GM03348 (cell line): ENCODE measurements around the gene KRT32.
"Not testable (repeated sequence)": the region's sequence is repeated elsewhere in the genome, so short reads cannot be mapped to it uniquely, and the experiment has no call there.

Experiments used
- DNase-seq: peaks from one replicate; pipeline ENCODE4 v3.0.0; 2012; ENCODE audit warnings: low spot score

The KRT32 gene

DNA sequence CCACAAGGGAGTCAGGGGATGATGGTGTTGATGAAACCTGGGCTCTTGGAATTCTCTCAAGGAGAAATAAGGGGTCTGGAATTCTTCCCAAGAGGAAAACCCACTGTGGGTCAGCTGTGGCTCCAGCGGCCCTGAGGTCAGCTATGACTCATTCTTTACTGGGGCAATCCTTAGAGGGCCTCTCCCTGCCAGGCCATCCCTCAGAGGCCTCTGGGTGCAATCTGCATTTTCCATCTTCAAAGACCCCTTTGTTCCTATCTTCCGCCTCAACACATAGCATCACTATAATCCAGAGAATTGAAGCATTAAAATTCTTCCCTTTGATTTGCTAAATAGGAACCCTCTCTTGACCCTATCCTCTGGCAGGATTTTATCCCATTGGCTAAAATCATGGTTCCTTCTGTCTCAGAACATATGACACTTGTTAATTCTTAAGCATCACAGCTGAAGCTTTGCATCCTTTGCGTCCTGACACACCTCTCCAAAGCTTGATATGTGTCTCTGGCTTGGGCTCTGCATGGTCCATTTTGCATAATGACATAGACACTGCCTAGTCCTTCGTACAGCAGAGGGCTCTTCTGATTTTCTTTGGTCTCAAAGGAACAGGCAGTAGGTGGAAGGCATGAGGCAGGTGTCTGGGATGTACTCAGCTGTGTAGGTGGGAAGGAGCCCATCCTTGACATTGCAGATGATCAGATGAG lies 38.4 kb downstream of the KRT32 start:
- no peak for DNase-seq

DNA sequence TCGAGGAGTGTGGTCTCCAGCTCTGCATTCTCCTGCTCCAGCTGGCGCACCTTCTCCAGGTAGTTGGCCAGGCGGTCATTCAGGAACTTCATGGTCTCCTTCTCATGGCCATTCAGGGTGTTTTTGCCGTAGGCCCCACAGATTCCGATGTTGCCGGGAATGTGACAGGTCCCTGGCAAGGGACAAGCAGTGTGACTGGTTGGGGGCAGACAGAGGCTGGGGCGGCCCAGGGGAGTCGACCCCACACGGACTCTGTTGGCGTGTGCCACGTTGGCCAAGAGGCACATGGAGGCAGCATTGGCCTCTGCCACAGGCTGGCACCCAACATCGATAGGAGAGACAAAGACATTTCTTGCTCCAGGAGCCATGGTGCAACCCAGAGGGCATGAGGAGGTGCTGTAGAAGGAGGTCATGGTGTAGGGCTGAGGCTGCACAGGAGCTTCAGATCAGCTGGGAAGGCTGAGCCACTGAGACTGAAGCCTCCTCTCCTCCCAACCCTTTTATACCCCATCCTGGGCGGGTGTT lies 43.0 kb downstream of the KRT32 start, which contains the start of gene KRT37:
Gene KRT37, minus strand, starts transcription at position 475 of the 525 bp plus-strand sequence. Its CDS starts 62 bp downstream, at position 413.
- no peak for DNase-seq

DNA sequence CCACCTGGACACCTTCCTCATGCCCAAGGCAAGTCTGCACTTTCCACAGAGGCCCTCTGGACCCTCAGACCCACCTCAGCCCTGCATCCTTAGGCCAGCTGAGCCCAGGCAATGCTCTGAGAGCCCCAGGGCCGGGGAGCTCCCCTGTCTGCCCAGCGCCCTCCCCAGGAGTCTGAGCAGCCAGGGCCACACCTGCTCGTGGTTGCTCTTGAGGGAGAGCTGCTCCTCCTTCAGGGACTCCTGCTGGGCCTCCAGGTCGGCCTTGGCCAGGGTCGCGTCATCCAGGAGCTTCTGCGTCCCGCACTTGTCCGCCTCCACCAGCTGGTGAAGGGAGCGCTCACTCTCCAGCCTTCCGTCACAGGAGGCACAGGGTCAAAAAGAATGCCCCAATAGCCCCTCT lies 44.6 kb downstream of the KRT32 start:
- DNase-seq = not testable (repeated sequence)

DNA sequence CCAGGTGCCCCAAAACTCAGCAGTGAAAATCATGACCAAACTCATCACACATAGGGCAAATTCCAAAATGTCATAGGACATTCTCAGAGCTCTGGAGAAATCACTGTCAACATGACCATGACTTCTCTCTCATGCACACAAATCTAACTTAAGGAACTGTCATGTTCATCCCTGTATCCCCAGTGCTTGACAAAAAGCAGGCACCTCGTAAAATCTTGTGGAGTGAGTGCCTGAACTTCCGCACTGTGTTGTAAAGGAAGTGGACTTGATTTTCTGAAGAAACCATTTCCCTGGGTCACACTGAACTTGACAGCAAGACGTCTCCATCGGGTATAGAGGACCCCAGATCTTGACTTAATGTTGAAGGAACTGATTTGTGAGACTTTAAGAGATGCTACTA lies 45.6 kb downstream of the KRT32 start:
- no peak for DNase-seq

DNA sequence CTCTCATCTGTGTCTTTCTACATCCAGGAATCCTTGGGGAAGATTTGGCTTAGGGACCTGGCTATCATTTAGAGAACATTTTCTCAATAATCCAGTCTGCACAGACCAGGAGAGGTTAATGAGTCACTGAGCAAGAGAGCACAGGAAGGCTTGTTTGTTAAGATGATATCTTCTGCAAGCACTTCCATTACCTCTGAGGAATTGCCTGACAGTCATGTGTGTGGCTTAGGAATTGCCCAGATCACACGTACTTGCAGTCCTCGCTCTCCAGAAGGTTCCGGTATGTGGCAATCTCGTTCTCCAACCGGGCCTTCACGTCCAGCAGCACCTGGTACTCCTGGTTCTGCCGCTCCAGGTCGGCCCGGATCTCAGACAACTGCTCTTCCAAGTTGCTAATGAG lies 46.1 kb downstream of the KRT32 start:
- peak; percentile 43 for DNase-seq

DNA sequence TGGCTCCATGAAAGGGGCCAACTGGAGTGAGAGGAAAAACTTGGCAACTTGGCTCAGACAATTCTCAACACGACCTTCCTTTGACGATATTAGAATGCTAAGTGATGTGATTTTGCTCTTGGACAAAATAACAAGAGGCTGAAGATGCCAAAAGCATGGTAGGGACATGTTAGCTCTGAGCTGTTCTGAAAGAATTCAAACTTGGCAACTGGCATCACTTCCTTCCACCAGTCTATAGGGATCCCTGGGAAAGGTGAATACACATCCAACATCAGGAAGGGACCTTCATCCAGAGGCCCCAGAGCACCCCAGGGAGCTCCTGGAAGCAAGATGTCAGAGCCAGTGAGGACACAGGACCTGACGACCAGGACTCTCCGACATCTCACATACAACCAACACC lies 47.1 kb downstream of the KRT32 start:
- DNase-seq = peak; percentile 59

DNA sequence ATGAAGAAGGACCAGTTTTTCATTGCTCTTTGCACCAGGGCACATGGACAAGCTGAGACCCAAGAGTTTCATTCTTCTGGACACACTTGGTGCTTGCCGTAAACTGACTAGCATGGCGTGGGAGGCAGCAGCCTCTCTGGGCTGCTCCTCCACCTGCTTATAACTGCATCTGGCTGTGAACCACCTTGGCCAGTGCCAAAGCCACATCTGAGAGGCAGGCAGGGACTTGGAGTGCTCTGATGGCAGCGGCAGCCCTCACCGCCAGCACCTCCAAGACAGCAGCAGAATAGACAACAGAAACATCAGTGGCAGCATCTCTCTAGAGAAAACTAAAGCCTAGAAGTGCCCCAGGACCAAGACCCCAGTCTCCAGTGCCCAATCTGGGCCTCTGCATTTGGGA lies 47.5 kb downstream of the KRT32 start:
- no peak for DNase-seq

DNA sequence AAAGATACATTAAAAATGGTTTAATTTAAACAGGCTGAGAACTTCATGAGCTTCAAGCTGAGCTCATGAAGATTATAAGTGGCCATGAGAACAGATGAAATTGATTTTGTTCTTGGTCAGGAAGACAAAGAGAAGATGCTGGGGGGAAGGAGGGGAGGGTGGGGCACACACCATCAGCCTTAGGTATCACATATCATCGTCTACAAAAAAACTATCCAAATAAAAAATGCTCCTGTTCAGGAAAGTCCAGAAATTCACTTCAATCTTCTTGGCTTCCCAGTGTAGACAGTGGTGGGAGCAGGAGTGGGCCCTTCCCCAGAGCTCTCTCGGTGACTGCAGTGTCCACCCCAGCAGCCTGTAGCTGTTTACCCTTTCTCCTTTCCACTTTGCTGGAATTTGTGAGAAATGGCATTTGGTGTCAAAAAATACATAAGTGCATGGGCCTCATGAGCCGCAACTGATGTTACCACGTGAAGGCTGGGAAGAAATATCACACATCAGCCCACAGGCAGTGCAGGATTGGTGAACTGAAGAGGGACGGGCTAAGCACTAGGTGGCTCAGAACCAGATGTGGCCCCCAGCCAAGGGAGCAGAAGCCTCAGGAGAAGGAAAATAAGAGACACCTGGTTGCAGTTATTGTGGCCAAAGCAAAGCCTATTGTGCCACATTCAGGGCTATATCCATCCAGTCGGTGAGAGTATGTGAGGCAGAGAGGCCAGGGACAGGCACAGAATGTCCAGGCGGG lies 48.9 kb downstream of the KRT32 start:
- no peak for DNase-seq

DNA sequence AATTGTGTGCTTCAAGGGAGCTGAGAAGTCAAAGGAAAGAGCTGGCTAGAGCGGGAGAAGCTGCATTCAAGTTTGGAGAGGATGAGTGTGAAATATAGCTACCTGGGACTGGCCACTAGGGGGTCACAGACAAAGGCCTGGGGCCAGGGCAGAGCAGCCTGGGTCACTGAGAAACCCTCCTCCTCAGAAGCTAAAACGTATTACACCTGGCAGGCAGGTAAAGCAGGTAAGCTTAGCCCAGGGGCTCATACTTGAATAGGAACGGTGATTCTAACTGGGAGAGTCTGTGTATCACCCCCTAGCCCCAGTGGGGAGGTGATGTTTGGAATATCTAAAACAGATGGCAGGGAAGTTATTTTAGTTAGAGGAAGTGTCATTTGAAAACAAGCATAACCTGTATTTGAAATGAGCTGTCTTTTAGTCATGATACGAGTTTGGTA lies 49.6 kb downstream of the KRT32 start:
- no peak for DNase-seq

DNA sequence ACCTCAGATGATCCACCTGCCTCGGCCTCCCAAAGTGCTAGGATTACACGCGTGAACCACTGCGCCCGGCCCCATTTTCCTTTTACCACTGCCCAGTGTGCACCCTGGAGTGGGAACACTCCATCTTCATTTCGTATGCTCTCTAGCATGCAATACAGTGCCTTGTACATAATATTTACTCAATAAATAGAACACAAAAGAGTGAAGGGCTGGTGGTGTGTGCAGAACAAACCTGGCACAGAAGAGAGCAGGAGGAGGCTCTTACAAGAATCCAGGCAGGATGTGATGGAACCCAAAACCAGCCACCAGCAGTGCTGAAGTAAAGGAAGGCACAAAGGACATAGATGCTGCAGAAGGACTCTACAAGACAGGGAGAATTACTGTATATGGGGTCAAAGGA lies 50.1 kb downstream of the KRT32 start:
- no peak for DNase-seq

DNA sequence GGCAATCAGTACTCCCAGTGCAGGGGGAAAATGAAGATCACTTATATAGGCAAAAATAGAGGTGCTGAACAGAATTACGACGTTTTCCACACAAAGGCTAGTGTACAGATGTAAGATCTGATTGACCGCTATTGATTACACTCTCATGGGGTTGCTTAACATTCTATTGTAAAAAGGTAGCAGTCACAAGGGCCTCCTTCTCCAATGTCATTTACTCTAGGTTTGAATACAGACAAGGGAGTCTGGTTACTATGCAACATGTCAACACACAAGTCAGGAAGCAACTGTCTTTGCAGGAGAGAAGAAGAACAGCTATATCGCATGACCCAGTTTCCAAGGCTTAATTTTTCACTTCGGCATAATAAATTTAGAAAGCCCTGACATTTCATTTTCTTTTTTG lies 50.7 kb downstream of the KRT32 start:
- DNase-seq = no peak

DNA sequence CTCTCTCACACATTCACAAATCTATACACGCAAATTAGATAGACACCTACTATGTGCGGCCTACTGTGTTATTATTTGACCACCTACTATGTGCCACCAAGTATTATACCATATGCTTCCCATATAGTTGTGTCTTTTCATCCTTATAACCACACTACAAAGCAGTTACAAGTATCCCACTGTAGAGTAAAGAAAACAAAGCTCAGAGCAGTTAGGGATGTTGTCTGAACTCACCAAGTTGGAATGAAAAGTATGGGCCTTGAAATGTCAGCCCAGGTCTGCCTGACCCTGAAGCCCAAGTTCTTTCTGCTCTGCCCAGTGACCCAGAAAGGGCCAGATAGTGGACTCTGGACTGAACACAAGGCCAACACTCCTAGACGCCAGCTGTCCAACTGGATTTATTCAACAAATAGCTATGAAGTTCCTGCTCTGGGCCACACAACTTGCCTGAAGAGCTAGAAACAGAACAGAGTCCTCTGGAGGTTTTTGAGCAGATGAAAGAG lies 51.3 kb downstream of the KRT32 start:
- DNase-seq = peak; percentile 62

DNA sequence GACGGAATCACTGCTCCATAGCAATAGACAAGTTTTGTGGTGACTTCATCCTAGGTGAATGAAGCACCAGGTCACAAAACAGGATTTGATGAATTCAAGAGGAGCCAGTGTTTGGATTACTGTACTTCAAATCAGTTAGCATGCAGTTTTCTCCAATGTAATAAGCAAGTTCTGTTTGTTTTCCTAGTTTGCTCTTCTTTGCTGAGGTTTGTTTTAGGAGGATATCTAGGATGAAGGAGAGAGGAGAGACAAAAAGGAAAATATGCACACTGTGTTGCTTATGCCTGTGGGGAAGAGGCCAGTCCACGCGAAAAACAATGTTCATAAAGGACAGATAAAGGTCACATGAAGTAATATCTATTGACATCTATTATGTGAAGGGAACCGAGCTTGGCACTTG lies 51.8 kb downstream of the KRT32 start:
- DNase-seq = no peak

DNA sequence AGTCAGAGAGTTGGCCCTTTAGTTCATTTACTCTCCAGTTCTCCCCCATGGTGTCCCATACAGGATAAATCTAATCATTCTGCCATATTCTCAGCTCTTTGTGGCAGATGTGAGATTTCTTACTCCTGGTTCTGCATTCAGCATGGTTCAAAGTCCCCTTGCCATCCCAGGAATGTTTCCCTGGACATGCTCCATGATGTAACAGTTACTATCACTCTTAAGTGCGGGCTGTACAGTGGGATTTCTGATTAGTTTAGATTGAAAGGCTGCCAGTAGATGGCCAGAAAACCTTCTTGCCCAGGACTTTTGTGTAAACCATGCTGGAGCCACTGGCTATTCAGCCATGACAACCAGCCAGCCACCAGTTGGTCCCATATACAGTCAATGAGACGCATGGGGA lies 53.2 kb downstream of the KRT32 start:
- DNase-seq = no peak

DNA sequence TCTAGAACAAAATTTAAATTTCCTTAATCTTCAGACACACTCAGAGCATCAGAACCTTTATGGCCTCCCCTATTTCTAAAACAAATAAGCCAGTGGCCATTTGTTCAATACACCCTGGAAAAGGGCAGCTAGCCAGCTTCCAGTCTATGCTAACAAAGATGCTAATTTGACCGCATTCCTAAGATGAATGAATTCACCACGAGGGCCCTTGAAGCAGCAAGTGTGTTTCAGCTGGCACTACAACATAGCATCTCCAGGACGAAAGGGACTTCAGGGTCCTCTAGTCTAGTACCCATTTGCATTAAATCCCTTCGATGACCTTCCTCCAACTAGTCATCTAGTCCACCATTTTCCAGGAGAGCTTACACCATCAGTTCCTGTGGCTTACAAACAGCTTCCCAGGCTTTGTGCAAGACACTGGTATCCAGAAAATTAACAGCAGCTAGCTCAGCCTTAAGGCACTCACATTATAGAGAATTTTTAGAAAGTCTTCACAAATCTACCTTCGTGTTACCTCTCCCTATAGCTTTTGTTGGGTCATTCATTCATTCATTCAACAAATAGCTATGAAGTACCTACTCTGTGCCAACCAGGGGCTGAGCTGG lies 53.7 kb downstream of the KRT32 start:
- no peak for DNase-seq

DNA sequence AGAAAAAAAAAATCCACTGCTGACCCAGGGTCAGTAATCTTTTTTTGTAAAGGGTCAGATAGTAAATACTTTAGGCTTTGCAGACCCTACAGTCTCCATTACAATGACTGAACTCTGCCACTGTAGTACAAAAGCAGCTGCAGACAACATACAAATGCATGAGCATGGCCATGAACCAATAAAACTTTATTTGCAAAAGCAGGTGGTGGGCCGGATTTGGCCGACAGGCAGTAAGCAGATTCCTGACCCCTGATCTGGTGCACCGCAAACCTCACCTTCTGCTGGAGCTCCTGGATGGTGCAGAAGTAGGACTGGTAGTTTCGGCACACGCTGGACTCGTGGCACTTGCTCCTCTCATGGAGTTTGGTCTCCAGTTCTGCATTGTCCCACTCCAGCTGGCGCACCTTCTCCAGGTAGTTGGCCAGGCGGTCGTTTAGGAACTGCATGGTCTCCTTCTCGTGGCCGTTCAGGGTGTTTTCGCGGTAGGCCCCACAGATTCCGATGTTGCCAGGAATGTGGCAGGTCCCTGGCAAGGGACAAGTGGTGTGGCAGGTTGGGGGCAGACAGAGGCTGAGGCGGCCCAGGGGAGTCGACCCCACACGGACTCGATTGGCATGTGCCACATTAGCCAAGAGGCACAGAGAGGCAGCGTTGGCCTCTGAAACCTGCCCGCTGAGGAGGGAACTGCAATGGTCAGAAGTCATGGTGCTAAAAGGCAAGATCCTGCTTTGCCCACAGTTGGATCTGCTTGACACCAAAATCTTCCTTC lies 55.9 kb downstream of the KRT32 start:
- no peak for DNase-seq
